ENCODE results near the gene KCNJ5.

KCNJ5 gene

DNA sequence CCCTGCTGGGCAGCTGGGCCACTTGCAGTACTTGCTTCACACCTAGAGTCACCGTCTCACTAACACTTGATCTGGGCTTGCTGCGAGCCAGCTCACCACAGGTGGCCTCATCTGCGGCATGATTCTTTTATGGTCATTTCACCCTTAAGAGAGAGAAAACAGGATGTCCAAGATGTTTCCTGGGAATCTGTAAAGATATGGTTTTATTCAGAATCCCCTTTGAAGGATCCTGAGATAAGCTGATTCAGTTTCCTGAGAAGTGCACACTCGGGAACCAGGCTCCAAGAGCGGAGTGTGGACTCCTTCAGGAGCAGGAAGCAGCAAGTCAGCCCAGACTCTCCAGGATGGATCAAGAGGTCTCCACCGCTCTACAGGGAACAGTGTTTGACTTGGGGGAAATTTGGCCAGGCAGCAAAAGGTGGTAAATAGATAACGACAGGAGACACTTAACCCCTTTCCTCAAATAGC, 73.3 kb downstream of the KCNJ5 start:
- DNase-seq, result no peak

DNA sequence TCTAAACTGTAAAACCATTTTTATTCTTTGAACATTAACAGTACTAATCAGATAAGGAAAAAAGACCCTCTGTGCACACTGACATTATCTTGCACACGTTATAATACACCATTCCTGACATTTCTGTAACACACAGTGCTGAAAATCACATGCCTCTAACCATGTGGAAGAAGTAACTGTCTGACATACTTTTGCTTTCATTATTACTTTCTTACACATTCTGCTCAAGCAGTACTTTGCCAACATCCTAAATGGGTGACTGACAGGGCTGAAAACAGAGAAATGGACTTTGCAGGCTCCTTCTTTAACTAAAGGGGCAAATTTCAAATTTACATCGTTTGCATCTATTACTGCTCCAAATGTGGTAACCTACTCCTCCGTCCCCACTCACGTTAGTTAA, 74.3 kb downstream of the KCNJ5 start:
- DNase-seq, result no peak

DNA sequence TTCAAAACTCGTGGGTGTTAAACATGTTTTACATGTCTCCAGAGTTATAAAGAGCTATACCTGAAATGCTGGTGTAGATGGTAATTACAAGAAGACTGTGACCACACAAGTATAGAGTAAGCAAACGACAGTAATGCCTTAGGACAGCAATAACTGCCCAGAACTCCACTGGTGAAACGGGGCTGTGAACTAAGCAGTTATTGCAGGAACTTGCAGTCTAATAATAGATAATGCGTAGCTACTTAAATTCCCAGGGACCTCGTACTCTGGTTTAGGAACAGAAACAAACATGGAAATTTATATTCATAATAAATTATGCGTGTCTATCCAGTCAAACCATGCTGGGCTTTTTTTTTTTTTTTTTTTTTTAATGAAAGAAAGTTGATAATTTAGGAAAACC, 76.4 kb downstream of the KCNJ5 start:
- no peak for DNase-seq

DNA sequence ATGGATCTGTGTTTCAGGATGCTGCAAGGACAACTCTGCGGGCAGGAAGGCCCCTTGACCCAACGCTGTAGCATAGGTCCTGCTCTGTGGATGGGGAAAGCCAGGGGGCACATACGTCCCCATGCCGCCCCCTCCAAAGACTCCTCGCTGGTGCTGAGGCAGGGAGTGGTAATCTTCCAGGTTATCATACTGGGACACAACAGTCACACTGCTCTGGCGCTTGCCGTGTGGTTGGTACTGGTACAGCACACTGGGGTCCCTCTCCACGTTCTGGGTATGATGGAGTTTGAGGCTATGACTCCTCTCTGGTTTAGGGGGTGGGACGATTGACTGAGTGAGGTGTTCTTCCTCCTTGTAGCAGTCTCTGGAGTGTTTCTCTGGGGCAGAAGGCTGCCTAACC, 77.8 kb downstream of the KCNJ5 start:
- no peak for DNase-seq

All from SIG-M5 (cell line).